ENCODE measurements around the gene ATAD3A.
"Not testable (repeated sequence)": the region's sequence is repeated elsewhere in the genome, so short reads cannot be mapped to it uniquely, and the experiment has no call there.

ATAD3A gene

DNA sequence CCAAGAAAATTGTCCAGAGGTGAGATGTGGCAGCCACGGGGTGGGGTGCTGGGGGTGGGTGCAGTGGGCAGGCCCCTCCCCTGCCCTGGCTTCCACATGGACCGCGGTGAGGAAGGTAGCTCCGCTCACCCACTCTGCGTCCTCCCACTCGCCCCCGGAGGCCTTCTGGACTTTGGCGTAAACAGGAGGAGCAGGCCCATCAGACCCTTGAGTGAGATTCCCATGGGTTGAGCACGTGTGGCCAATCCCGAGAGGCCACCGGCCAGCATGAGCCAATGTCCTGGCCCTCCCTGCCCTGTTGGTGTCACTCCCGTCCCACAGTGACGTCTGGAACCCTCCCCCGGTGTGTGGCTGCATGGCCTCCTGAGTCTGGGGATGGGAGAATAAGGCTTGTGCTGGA lies 36.6 kb downstream of the ATAD3A start:
- no peak for DNase-seq

DNA sequence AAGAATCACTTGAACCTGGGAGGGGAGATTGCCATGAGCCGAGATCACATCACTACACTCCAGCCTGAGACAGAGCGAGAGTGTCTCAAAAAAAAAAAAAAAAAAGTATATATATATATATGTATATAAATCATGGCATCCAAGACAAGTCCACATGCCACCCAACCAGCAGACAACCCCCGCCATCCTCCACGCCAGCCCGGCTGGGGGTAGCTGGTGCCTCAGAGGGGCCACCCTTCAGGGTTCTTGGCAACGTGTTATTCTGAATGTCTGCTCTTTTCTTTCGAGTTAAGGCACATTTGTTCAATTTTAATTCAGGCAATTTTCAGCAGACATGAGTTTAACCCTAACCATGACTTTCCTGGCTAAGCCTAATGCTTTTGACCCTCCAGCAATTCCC lies 38.1 kb downstream of the ATAD3A start:
- no peak for DNase-seq
- TF ChIP-seq GATA1 (IDR thresholded peaks at IDR 0.05; ENCODE audit: low read depth, low read length) (no peak), POLR2A (IDR thresholded peaks at IDR 0.05; ENCODE audit: low read length) (no peak)

More for the DNA sequence above, 36.6 kb downstream of the ATAD3A start:
- TF ChIP-seq POLR2A (IDR thresholded peaks at IDR 0.05; ENCODE audit: low read length) = no peak
- no peak for TF ChIP-seq GATA1 (IDR thresholded peaks at IDR 0.05; ENCODE audit: low read depth, low read length)

DNA sequence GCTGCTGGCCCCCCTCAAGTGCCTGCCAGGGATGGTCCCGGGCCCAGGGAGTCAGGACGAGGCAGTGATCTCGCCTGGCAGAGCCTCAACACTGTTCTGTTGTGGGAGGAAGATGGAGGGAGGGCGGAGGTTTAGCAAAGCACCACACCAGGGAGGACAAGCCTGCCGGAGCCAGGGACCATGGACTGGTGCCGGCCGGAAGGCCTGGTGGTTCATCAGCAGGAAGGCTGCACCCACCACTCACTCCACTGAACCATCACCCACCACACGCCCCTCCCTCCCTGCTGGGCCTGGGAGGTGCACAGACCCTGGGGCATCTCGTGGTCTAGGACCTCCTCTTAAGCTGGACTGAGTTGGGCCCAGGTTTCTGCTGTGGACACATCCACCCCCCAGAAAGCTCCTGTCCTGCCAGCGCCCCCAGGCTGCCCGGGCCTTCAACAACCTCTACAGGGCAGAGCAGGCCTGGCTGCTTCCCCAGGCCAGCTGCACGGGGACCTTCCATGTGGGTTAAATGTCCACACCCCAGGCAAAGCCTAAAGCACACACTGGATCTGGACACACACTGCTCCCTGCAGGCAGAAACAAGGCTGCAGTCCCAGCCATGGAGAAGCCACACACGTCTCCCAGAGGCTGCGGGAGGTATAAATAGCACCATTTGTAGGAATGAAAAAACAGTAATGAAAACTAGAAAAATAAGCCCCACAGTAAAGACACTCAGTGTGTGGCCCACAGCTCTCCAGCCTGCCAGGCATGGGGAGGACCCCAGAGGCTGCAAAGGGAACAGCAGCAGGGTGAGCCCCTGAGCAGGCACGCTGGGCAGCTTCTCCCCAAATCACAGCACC lies 38.9 kb downstream of the ATAD3A start:
- TF ChIP-seq POLR2A (IDR thresholded peaks at IDR 0.05; ENCODE audit: low read length) (no peak), GATA1 (IDR thresholded peaks at IDR 0.05; ENCODE audit: low read depth, low read length) (no peak)
- peak; percentile 17 to 23 for DNase-seq

DNA sequence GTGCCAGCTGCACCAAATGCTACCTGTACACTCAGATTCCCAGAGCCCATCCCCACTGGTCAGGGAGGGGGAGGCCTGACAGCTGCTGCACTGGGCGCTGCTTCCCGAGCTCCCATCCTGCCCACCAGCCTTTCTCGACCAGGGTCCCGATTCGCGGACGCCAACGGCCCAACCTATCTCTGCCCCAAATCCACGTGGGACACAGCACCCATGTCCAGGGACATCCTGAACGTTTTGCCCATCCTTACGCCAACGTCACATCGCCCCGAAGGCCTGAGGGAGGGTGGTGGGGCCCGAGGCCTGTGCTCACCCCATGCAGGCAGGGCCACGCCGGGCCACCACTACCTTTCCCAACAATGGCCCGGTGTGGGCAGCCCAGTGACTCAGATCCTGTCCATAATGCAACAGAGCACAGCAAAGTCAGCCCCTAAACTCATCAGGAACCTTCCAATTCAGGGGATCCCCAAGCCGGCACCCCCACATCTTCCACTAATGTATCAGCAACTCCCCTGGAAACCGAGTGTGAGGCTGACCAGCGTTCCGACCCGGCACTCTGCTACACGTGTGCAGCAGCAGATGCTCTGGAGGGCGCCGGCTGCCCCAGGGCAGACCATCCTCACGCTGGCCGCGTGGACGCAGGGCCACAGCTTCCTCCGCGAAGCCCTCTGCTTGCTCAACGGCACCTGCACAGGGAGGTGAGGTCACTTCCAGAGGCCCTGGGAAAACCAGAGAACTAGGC lies 39.7 kb downstream of the ATAD3A start:
- no peak for DNase-seq
- TF ChIP-seq GATA1 (IDR thresholded peaks at IDR 0.05; ENCODE audit: low read depth, low read length) (no peak), POLR2A (IDR thresholded peaks at IDR 0.05; ENCODE audit: low read length) (no peak)

DNA sequence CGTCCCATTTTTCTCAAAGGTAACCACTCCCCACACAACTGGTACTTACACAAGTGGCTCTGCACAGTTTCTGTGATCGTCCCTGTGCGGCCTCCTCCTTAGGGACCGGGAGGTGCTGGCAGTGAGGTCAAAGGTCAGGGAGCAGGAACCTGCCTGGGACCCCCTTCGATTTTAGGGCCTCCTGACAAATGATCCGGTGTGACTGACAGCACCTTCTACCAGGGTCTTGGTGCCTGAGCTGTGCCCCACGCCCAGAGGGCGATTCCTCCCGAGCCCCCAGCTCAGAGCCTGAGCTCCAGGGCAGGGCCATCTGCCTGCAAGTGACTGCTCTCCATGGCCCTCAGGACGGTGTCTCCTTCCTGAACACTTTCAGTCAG lies 40.3 kb downstream of the ATAD3A start:
- no peak for TF ChIP-seq GATA1 (IDR thresholded peaks at IDR 0.05; ENCODE audit: low read depth, low read length)
- TF ChIP-seq POLR2A (IDR thresholded peaks at IDR 0.05; ENCODE audit: low read length) = no peak
- DNase-seq = no peak

DNA sequence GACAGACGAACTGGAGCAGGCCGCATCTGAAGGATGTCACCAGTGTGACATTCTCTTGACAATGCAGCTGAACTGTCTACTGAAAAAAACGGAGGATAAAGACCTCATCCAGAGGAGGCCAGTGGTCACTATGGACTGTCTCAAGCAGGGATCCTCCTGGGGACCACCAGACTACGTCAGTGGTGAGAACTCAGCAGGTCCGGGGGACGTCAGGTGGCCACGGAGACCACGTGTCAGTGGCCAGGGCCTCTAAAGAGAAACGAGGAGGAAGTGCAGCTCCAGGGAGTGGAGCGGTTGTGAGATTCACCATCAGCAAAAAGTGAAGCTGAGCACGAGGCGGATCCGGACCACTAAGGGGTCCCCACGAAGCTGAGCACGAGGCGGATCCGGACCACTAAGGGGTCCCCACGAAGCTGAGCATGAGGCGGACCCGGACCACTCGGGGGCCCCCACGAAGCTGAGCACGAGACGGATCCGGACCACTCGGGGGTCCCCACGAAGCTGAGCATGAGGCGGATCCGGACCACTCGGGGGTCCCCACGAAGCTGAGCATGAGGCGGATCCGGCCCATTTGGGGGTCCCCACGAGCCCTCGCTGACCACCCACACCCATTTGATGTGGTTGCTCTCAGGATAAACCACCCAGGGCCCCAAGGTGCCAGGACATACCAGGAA lies 42.0 kb downstream of the ATAD3A start:
- TF ChIP-seq GATA1 (IDR thresholded peaks at IDR 0.05; ENCODE audit: low read depth, low read length) = no peak
- TF ChIP-seq POLR2A (IDR thresholded peaks at IDR 0.05; ENCODE audit: low read length) = no peak
- no peak for DNase-seq

DNA sequence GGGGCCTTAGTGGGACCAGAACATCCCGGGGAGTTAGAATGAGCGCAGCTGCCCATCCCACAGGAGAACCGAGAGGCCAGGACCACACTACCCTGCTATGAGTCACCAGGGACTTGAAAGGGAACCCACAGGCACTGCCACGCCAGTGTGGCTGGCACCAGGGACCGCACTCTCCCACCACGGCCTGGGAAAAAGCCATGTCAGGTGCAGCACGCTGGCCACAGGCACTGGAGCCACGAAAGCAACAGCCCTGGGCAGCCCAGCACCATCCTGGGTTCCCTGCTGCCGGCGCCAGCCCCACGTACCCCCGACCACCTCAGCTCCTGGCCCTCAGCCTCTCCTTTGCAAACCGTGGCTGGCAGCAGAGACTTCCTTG lies 42.6 kb downstream of the ATAD3A start:
- DNase-seq = no peak

DNA sequence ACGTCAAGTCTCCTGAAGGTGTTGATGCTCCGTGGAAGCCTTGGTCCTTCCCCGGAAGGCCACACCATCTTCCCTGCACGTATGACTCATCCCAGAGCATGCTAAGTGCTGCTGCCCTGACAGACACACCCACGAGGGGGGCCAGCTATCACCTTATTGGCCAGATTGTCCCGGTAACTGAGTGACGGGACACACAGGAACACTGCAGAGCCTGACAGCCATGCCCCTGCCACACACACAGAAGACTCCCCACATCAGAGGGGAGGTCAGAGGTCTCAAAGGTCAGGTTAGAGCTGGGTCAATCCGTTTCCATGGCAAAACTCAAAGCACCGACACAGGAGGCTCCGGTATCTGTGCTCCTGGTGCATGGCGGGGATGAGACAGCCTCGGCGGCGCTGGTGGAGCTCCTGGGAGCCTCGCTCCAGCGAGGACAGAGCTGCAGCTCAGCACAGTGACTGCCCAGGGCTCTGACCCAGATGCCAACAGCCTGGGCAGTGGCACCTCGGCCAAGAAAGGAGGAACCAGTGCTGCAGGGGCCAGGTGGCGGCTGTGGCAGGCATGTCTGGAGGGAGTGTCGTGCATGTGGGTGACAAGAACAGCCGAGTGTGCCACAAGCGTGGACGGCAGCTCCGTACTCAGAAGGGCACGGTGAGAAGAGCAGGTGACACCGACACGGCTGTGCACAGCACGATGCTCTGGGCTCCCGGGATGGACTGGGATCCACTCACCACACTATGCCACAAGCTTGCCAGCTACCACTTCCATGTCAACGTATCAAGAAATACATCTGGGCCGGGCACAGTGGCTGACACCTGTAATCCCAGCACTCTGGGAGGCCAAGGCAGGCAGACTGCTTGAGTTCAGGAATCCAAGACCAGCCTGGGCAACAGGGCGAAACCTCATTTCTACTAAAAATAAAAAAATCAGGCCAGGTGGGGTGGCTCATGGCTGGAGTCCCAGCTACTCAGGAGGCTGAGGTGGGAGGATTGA lies 43.3 kb downstream of the ATAD3A start:
- TF ChIP-seq GATA1 (IDR thresholded peaks at IDR 0.05; ENCODE audit: low read depth, low read length) = no peak
- no peak for TF ChIP-seq POLR2A (IDR thresholded peaks at IDR 0.05; ENCODE audit: low read length)
- no peak for DNase-seq

More for the DNA sequence above, 42.6 kb downstream of the ATAD3A start:
- TF ChIP-seq POLR2A (IDR thresholded peaks at IDR 0.05; ENCODE audit: low read length) (no peak), GATA1 (IDR thresholded peaks at IDR 0.05; ENCODE audit: low read depth, low read length) (no peak)

DNA sequence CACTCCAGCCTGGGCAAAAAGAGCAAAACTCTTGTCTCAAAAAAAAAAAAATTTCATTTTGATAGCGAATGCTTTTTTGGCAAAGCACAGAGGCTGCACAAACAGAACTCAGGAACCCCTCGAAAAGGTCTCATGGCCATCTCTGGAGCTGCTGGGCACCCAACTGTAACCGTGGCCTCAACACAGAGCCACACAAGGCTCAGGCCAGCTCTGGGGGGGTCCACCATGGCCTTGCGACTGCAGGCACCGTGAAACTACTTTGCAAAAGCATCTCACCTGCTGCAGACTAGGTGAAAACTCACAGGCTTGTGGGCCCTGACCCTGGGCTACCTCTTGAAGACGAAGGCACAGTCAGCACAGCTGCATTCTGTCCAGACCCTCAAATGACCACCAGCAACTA lies 44.5 kb downstream of the ATAD3A start:
- TF ChIP-seq POLR2A (IDR thresholded peaks at IDR 0.05; ENCODE audit: low read length) (no peak), GATA1 (IDR thresholded peaks at IDR 0.05; ENCODE audit: low read depth, low read length) (no peak)
- no peak for DNase-seq

DNA sequence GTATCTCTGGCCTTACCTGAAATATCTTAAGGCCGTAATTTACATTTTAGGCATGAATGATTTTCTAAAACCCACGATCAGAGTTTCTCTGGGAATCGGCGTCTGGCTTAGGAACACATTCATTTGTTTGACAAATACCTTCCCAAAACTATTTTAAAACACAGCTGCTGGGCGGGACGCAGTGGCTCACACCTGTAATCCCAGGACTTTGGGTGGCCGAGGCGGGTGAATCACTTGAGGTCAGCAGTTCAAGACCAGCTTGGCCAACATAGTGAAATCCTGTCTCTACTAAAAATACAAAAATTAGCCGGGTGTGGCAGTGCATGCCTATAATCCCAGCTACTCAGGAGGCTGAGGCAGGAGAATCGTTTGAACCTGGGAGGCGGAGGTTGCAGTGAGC lies 45.0 kb downstream of the ATAD3A start:
- not testable (repeated sequence) for DNase-seq

DNA sequence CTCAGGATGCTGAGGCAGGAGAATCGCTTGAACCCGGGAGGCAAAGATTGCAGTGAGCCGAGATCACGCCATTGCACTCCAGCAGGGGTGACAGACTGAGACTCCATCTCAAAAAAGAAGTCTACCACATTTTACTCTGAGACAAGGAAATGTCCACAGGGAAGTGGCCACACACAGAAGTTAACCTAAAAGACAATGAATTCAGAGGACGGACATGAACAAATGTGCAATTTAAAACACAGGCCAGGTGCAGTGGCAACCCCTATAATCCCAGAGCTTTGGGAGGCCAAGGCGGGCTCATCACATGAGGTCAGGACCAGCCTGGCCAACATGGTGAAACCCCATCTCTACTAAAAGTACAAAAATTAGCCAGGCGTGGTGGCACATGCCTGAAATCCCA lies 45.7 kb downstream of the ATAD3A start:
- not testable (repeated sequence) for DNase-seq

DNA sequence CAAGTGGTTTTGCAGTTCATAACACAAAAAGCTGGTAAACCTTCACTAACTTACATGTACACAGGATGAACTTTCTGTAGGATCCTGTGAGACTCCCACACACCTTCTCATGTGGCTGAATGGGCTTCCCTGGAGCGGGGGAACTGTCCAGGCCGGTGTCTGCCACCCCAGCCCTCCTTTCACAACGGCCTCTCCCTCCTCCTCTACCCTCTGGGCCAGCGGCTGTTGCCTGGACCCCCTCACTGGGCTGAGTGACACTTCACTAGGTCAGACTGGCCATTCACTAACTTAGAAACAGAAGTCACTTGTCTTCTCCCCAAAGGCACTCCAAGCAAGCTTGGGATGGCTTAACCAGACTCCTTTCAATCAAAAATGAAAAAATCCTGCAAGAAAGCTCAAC lies 46.6 kb downstream of the ATAD3A start:
- no peak for DNase-seq
- TF ChIP-seq POLR2A (IDR thresholded peaks at IDR 0.05; ENCODE audit: low read length) (no peak), GATA1 (IDR thresholded peaks at IDR 0.05; ENCODE audit: low read depth, low read length) (no peak)

DNA sequence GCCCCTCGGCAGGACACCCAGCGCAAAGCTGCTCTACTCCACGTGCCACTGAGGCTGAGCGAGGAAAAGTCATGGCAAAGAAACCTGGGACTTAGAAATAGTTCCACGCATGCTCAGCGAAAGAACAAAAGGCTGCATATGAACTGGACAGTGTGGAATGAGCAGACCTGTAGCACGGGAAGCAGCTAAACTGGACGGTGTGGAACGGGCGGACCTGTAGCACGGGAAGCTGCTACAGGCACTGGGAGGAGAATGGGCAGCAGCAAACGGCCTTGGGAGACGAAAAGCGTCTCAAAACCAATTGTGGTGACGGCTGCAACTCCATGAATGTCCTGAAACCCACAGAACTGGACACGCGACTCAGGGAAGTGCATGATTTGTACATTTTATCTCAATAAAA lies 47.1 kb downstream of the ATAD3A start:
- DNase-seq = no peak
- TF ChIP-seq POLR2A (IDR thresholded peaks at IDR 0.05; ENCODE audit: low read length) (no peak), GATA1 (IDR thresholded peaks at IDR 0.05; ENCODE audit: low read depth, low read length) (no peak)

Measured in erythroblast (primary cell).